Bladder microvascular endothelial cell (primary cell): ENCODE results near the gene CS. TPM values are rescaled to one million over a fixed set of nuclear protein-coding genes. Genes with fewer than 3 reads are reported as not detected.

ENCODE experiments used
- total RNA-seq: library from RNA; depleted of rRNA; stranded (reverse); fragments of >200 nt; gene quantifications from 2 replicates; pipeline ENCODE4 v1.2.3, GENCODE V29; 2014

CS gene
- total RNA-seq, result 90.7 and 173 TPM in 2 replicates

GRCh38 chr12:56299853-56300643, at the start of gene CS:
TSS of gene CS (minus strand) at chr12:56300330. CDS start at chr12:56300201, 129 bp downstream.

DNA sequence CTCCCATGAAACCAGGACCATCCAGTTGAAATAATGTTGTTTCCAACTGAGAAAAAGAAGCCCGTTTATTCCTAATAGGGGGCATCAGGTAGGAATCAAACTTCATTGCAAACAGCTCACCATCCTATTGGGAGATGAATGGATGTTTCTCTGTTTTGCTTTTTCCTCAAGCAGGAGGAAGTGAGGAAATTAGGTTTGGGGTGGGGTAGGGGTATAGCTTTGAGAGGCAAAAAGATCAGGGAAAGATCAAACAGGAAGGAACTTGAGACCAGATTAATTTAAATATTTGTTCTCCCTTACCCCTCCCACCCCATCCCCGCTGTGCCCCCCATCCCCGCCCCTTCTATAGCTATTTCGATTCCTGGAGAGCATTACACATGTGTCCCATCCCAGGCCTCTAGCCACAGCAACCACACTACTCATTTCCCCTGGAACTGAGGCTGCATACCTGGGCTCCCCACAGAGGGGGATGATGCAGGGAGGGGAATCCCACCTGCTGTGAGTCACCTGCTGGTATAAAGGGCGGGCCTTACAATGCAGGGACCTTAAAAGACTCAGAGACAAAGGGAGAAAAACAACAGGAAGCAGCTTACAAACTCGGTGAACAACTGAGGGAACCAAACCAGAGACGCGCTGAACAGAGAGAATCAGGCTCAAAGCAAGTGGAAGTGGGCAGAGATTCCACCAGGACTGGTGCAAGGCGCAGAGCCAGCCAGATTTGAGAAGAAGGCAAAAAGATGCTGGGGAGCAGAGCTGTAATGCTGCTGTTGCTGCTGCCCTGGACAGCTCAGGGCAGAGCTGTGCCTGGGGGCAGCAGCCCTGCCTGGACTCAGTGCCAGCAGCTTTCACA, 38.4 kb upstream of the CS start, which contains the start of gene IL23A:
IL23A (plus strand) TSS at position 577 of the 850 bp plus-strand sequence; CDS start at position 738, 161 bp downstream.

DNA sequence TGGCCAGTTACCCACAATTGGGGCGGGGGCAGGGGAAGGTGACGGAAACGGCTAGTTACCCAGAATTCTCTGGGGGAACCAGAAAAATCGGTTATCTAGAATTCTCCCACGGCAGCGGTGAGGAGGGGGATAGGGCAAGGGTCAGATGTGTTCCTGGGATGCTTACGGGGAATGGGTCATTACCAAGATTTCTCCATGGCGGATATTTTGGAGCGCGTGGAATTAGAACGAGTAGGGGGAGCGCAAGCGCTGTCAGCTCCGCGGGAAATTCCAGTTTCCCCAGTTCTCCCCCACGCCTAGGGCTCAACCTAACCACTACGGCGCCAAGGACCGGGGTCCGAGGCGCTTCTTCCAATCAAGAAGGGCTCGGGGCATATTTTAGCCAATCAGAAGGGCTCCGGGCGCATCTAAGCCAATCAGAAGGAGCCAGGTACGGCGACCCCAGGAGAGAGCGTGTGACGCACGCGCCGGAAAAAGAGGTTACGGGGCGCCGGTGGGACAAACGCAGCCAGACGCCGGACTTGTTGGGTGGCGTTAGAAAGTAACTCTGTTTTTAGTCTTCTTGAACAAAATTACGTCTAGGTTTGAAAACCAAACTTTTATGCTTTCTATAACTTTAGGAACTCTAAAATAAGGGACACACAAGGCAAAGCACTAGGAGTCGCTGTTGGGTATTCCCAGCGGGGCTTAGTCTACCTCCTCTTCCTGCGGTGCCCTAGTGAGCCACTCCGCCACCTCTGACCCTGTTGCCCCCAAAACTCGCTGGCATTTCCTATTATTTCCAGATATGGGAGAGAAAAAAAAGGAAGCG, 33.8 kb upstream of the CS start, which contains the start of gene PAN2:
PAN2 (minus strand) TSS at position 322 of the 811 bp plus-strand sequence. CDS start 906 bp downstream, outside the sequence.

DNA sequence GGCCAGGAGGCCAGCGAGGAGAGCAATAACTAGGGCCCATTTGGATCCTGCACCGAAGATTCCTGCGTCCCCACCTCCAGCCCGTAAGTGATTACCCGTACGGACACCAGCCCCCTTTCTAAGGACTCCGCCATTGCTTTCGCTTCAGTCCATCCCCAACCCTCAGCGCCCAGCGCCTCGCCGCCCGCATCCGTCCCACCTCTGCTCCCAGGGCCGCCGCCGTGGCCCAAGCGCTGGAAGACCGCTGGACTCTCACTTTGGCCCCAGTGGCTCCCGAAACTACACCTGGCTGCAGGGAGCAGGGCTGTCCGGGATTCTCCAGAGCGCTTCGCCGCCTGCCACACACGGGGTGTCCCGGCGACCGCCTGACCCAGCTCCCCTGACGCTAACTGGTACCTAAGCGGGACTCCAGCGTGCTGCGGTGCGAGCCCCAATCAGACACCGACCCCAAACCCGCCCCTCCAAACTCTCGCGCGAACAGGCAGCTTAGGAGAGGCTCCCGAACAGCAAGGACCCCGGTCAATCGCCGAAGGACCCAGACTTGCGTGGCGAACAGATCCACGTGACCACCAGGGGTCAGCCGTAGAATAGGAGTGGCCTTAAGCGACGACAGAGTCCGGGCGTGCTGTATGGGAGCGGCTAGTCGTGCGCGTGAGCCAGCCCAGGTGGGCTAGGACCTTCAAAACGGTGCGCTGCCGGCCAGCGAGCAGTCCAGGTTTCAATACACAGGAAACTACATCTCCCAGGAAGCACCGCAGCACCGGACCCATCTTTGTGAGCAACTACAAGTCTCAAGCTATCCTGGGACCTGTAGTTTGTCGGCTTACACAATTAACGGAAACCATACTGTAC, 15.7 kb upstream of the CS start, which contains the start of gene CNPY2:
CNPY2 (minus strand) TSS at position 367 of the 852 bp plus-strand sequence. CDS start 771 bp downstream, outside the sequence.

DNA sequence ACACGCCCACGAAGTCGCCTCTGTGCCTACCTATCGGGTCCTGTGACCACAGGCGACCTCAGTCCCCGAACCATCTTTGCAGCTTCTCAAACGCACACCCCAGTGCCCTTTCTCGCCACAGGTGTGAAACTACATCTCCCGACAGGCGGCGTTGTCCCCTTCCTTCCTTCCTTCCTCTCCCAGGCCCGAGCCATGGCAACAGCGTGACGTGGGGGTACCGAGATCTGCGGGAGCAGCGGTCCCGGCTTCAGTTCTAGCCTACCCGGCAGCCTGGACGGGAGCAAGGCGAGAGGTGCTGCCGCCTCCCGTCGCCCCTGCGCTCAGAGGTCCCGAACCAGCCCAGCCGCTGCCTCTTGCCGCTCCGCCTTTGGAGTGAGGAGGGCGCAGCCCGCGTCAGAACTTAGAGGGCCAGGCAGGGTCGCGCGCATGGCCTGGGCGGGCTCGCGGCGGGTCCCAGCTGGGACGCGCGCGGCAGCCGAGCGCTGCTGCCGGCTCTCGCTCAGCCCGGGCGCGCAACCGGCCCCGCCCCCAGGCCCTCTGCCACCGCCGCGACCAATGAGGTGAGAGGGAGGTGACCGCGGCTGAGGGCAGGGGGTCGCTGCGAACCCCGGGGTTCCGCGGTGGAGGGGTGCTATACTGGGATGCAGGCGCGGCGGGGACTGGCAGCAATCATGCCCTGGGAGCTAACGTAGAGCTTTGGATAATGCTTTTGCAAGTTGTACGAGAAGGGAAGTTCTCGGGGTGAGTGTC, 33.3 kb downstream of the CS start, which contains the start of gene COQ10A:
COQ10A (plus strand) TSS at position 250 of the 750 bp plus-strand sequence; CDS start at position 427, 177 bp downstream.

DNA sequence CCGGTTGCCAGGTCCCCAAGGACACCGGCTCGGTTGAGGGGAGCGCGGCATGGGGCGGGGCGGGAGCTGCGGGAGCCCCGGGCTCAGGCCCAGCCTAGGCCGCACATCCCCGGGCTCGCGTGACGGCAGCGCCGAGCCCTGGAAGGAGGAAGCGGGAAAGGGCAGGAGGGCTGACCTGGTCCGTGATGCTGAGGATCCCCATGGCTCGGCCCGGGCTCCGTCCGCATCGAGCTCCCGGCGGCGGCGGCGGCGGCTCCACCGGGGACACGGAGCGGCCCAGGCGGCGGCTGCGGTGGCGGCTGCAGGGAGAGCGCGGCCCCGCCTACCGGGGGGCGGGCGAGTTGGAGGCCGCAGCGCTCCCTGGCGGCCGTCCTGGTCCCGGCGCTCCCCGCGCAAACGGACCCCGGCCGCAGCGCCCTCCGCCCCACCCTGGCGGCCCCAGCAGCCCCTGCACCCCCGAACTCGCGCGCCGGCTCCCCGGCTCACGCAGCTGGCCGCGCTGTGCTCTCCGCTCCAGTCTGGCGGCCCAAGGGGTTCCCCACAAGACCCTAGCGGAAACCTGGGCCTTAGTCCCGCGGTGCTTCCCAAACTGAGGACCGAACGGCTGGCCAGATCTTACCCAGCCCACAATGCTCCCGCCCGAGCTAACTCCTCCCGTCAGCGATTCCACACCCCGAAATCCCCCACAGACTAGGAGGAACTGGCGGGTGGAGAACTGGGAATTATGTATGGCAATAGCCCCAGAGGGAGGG, 41.9 kb downstream of the CS start, which contains the start of gene ANKRD52:
ANKRD52 (minus strand) TSS at position 317 of the 752 bp plus-strand sequence; CDS start at position 202, 115 bp downstream.

GRCh38 chr12:56229916-56230431, 70.2 kb downstream of the CS start, which contains the start of gene SLC39A5:
TSS of gene SLC39A5 (plus strand) at chr12:56230051. CDS start at chr12:56231275, 1,224 bp downstream.

DNA sequence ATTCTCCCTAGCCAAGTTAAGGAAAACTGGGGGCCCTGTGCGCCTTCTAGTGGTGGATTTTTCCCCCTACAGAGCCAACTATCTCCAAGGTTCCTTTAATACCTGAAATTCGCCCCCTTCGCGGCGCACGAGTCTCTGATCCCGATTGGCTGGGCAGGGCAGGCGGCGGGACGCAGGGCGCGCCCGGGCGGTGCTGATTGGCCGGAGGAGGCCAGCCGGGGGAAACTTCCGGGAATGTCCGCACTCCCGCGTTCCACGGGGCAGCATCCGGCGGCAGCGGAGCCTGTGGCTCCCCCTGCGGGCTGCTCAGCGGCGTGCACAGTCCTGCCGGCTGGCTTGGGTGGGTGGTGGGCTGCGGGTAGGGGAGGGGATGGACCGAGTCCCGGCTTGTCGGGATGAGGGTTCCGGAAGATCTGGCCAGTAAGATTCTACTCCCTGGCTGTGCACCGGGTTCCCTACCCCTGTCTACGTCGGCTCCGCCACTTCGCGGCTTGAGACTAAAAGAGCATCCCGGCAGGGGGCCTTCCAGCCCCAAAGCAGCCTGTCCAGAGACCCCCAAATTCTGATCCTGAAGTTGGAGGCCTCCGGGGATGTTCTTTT, 75.9 kb downstream of the CS start, which contains the start of gene NABP2:
NABP2 (plus strand) TSS at position 241 of the 600 bp plus-strand sequence. CDS start 515 bp downstream, outside the sequence.

GRCh38 chr12:56221757-56222530, 78.2 kb downstream of the CS start, which contains the start of gene RNF41:
TSS of gene RNF41 (minus strand) at chr12:56221922. CDS start at chr12:56214047, 7,875 bp downstream.

Other genes with a start within 250 kb of the CS start
- gene ERBB3, start 220.2 kb downstream of the CS start, total RNA-seq, result 0.63 TPM in 1 of 2 replicates, not detected in the other
- gene PA2G4, start 195.8 kb downstream of the CS start, total RNA-seq, result 114 and 216 TPM in 2 replicates
- gene RPL41, start 183.7 kb downstream of the CS start, total RNA-seq, result 2,621 and 2,969 TPM in 2 replicates
- 4.4 and 6.4 TPM in 2 replicates for gene ZC3H10, start 182.1 kb downstream of the CS start, total RNA-seq
- 328 and 362 TPM in 2 replicates for gene ESYT1, start 172.1 kb downstream of the CS start, total RNA-seq
- gene MYL6B, start 147.7 kb downstream of the CS start, total RNA-seq, result 69.4 and 71.4 TPM in 2 replicates
- 3,299 and 3,963 TPM in 2 replicates for gene MYL6, start 142.0 kb downstream of the CS start, total RNA-seq
- gene SMARCC2, start 110.8 kb downstream of the CS start, total RNA-seq, result 38.0 and 56.8 TPM in 2 replicates
- 68.5 and 138 TPM in 2 replicates for gene RNF41, start 78.4 kb downstream of the CS start, total RNA-seq
- 24.9 and 27.2 TPM in 2 replicates for gene NABP2, start 76.0 kb downstream of the CS start, total RNA-seq
- 0.38 TPM in 1 of 2 replicates, not detected in the other for gene SLC39A5, start 70.3 kb downstream of the CS start, total RNA-seq
- 8.4 and 33.0 TPM in 2 replicates for gene ANKRD52, start 41.9 kb downstream of the CS start, total RNA-seq
- gene COQ10A, start 33.4 kb downstream of the CS start, total RNA-seq, result 4.5 and 7.7 TPM in 2 replicates
- 48.9 and 65.3 TPM in 2 replicates for gene CNPY2, start 15.7 kb upstream of the CS start, total RNA-seq
- 11.2 and 21.5 TPM in 2 replicates for gene PAN2, start 33.7 kb upstream of the CS start, total RNA-seq
- gene IL23A, start 38.6 kb upstream of the CS start, total RNA-seq, result 0.19 TPM in 1 of 2 replicates, not detected in the other
- 52.9 and 88.8 TPM in 2 replicates for gene STAT2, start 59.8 kb upstream of the CS start, total RNA-seq
- gene APOF, start 62.5 kb upstream of the CS start, total RNA-seq, result not detected in 2 replicates
- gene TIMELESS, start 149.1 kb upstream of the CS start, total RNA-seq, result 11.3 and 15.8 TPM in 2 replicates
- gene MIP, start 154.3 kb upstream of the CS start, total RNA-seq, result 0.38 TPM in 1 of 2 replicates, not detected in the other
- 1.3 and 2.0 TPM in 2 replicates for gene SPRYD4, start 168.2 kb upstream of the CS start, total RNA-seq
- gene GLS2, start 187.8 kb upstream of the CS start, total RNA-seq, result 0.16 and 0.44 TPM in 2 replicates
- 25.1 and 65.6 TPM in 2 replicates for gene RBMS2, start 221.5 kb upstream of the CS start, total RNA-seq